Mucosa of rectum (tissue), 2 donors: Measurements from ENCODE around the gene ARHGEF19.
"Not testable (repeated sequence)": the region's sequence is repeated elsewhere in the genome, so short reads cannot be mapped to it uniquely, and the experiment has no call there.

Source experiments
- H3K27ac ChIP-seq, 2 donors: one replicate each; pipeline ENCODE4 v1.7.0; 2013; ENCODE audit warnings: inconsistent platforms in 2 of 2, low read depth in 2 of 2, low read length in 2 of 2
- H3K27me3 ChIP-seq, 2 donors: one replicate each; pipeline ENCODE4 v1.7.0; 2013; ENCODE audit warnings: low read length in 2 of 2; ENCODE audit not compliant: control insufficient read depth in 2 of 2, insufficient read depth in 2 of 2
- H3K36me3 ChIP-seq, 2 donors: one replicate each; pipeline ENCODE4 v1.7.0; 2013; ENCODE audit warnings: low read length in 2 of 2; ENCODE audit not compliant: control insufficient read depth in 2 of 2, insufficient read depth in 2 of 2
- H3K4me1 ChIP-seq, 2 donors: one replicate each; pipeline ENCODE4 v1.7.0; 2013; ENCODE audit warnings: low read length in 2 of 2, mild to moderate bottlenecking in 1 of 2; ENCODE audit not compliant: control insufficient read depth in 2 of 2, insufficient read depth in 2 of 2
- H3K4me3 ChIP-seq, 2 donors: one replicate each; pipeline ENCODE4 v1.7.0; 2013; ENCODE audit warnings: low read length in 2 of 2
- H3K9ac ChIP-seq, 2 donors: one replicate each; pipeline ENCODE4 v1.7.0; 2013; ENCODE audit warnings: low read length in 2 of 2, low read depth in 1 of 2, mild to moderate bottlenecking in 1 of 2
- H3K9me3 ChIP-seq, 2 donors: one replicate each; pipeline ENCODE4 v1.7.0; 2013; ENCODE audit warnings: low read length in 2 of 2; ENCODE audit not compliant: control insufficient read depth in 2 of 2
- donor health status: healthy.
- donor health status: Normal muscosa, but diverticular disease.

Gene ARHGEF19

GRCh38 chr1:16222716-16223115, 10.3 kb upstream of the ARHGEF19 start:
- not testable (repeated sequence) for H3K27ac ChIP-seq, H3K9me3 ChIP-seq, H3K9ac ChIP-seq, H3K27me3 ChIP-seq, H3K4me1 ChIP-seq, H3K36me3 ChIP-seq, H3K4me3 ChIP-seq

DNA sequence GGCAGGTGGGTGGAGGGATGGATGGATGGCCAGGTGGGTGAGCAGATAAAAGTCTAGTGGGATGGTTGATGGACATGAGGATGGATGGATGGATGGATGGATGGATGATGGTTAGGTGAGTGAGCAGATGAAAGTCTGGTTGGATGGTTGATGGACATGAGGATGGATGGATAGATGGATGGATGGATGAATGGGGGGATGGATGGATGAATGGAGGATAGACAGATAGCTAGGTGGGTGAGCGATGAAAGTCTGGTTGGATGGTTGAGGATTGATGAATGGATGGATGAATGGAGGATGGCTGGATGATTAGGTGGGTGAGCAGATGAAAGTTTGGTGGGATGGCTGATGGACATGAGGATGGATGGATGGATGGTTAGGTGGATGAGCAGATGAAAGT, 9.0 kb upstream of the ARHGEF19 start:
- H3K9ac ChIP-seq: no peak overlapping the region
- H3K4me3 ChIP-seq: no peak overlapping the region
- H3K9me3 ChIP-seq: no peaks in the 10 kb centered on the region
- no peaks in the 10 kb centered on the region for H3K27me3 ChIP-seq
- no peak overlapping the region for H3K27ac ChIP-seq
- H3K36me3 ChIP-seq: no peaks in the 10 kb centered on the region
- peaks cover 13 to 19% of the 10 kb centered on the region in 2 donors for H3K4me1 ChIP-seq

DNA sequence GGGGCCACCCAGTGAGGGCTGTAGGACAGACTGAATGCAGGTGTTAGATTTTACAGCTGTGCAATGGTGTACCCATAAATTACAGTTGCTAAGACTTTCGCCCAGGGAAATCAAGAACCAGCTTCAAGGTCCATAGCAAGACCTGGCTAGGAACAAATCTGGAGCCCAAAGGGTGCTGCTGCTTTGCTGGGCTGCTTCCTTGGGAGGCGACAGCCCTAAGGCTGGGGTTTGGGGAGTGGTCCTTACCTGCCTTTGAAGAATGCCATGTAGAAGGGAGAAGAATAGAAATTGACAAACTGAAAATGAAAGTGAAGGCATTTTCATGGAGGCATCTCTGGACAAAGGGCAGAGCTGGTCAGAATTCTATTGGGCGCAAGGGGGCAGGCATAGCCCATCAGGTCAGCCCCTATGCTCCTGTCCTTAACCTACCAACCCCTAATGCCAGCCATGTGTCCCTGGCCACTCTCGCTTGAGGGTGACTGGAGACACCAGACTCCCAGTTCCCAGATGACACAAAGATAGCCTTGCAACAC, 7.6 kb upstream of the ARHGEF19 start:
- no peak overlapping the region for H3K4me3 ChIP-seq
- H3K9ac ChIP-seq: no peak overlapping the region
- H3K27ac ChIP-seq: no peak overlapping the region
- H3K9me3 ChIP-seq: no peaks in the 10 kb centered on the region
- peaks cover 21 to 27% of the 10 kb centered on the region in 2 donors for H3K4me1 ChIP-seq
- no peaks in the 10 kb centered on the region for H3K36me3 ChIP-seq
- no peaks in the 10 kb centered on the region for H3K27me3 ChIP-seq

DNA sequence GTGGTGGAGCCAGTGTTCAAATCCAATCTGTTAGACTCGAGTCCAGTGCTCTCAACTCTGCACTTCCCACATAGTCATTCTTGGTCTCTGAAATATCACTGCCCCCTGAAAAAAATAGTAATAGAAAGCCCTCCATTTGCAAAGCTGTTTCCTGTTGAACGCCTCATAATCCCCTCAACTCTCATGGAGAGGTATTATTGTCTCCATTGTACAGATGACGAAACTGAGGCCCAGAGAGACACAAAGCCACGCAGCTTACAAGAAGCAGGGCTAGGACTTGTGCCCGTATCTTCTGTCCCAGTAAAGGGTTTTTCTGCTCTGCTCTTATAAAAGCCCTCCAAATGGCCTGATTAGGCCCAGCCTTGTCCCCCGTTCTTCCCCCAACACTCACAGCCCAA, 6.2 kb upstream of the ARHGEF19 start:
- Histone ChIP-seq H3K9ac (peak overlapping the region in 1 of 2 donors; percentile 70), H3K4me1 (peaks cover 21 to 27% of the 10 kb centered on the region in 2 donors), H3K4me3 (no peak overlapping the region), H3K36me3 (no peaks in the 10 kb centered on the region), H3K9me3 (no peaks in the 10 kb centered on the region), H3K27ac (peak overlapping the region; percentile 88 to 94), H3K27me3 (no peaks in the 10 kb centered on the region)

DNA sequence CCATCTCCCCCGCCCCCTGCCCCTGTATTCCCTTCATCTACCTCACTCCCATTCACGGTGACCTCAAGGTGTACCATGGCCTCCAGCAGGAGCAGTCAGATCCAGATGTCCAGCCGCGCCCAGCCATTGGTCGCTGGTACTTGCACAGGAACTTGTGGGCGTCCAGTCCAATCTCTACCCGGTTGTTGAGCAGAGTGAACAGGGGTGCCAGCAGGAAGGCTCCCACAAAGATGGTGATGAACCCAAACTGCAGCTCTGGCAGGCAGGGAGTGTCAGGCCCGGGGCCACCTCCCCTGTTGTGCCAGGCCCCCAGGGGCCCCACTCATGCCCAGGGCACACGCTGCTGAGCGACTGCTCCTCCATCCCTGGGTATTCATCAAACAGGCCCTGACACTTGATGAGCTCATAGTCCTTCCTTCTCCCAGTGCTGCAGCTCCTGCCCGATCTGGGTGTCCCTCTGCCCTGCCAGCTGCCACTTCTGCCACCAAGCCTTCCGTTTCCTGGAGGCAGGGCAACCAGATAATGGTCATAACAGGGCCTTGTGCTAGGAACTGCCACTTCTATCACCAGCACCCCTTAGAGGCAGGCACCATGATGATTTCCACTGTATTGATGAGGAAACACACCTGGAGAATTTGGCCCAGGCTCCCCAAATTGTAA, 5.7 kb upstream of the ARHGEF19 start:
- Histone ChIP-seq H3K9me3 (no peaks in the 10 kb centered on the region), H3K9ac (peak overlapping the region; percentile 52 to 70), H3K4me1 (peaks cover 21 to 27% of the 10 kb centered on the region in 2 donors), H3K27ac (peak overlapping the region; percentile 88 to 94), H3K27me3 (no peaks in the 10 kb centered on the region), H3K36me3 (no peaks in the 10 kb centered on the region), H3K4me3 (peak overlapping the region; percentile 61 to 70)

GRCh38 chr1:16217061-16217785, 4.8 kb upstream of the ARHGEF19 start:
- H3K27ac ChIP-seq: peak overlapping the region; percentile 88 to 94

GRCh38 chr1:16215882-16216753, 3.7 kb upstream of the ARHGEF19 start:
- peak overlapping the region; percentile 61 to 84 for H3K9ac ChIP-seq

More at GRCh38 chr1:16217061-16217785, 4.8 kb upstream of the ARHGEF19 start:
- Histone ChIP-seq H3K9ac (peak overlapping the region; percentile 70 to 84), H3K27me3 (no peaks in the 10 kb centered on the region), H3K4me1 (peaks cover 23 to 27% of the 10 kb centered on the region in 2 donors), H3K9me3 (no peaks in the 10 kb centered on the region), H3K36me3 (no peaks in the 10 kb centered on the region), H3K4me3 (peak overlapping the region; percentile 86 to 88)

GRCh38 chr1:16215240-16215639, 2.8 kb upstream of the ARHGEF19 start:
- H3K4me1 ChIP-seq: peaks cover 24 to 27% of the 10 kb centered on the region in 2 donors
- H3K27ac ChIP-seq, H3K9ac ChIP-seq, H3K4me3 ChIP-seq, H3K27me3 ChIP-seq, H3K9me3 ChIP-seq, H3K36me3 ChIP-seq: not testable (repeated sequence)

More at GRCh38 chr1:16215882-16216753, 3.7 kb upstream of the ARHGEF19 start:
- peak overlapping the region; percentile 84 to 88 for H3K27ac ChIP-seq
- no peaks in the 10 kb centered on the region for H3K9me3 ChIP-seq
- no peaks in the 10 kb centered on the region for H3K36me3 ChIP-seq
- H3K27me3 ChIP-seq: no peaks in the 10 kb centered on the region
- peaks cover 24 to 27% of the 10 kb centered on the region in 2 donors for H3K4me1 ChIP-seq
- peak overlapping the region; percentile 86 to 88 for H3K4me3 ChIP-seq

GRCh38 chr1:16213544-16213943, 1.1 kb upstream of the ARHGEF19 start:
- not testable (repeated sequence) for H3K9ac ChIP-seq, H3K36me3 ChIP-seq, H3K27me3 ChIP-seq, H3K27ac ChIP-seq, H3K9me3 ChIP-seq, H3K4me3 ChIP-seq
- H3K4me1 ChIP-seq: peaks cover 24 to 25% of the 10 kb centered on the region in 2 donors
